A549 (cell line): ENCODE results near the gene GPR146. TPM values are rescaled to one million over a fixed set of nuclear protein-coding genes. Genes with fewer than 3 reads are reported as not detected.

Source experiments
- ATAC-seq, 2 experiments: fragments of 200-7000 bp in 1 of 2; fragments of >200 bp in 1 of 2; cut with Nextera tagmentation in 1 of 2; cut with Tn5 transposase in 1 of 2; 3 replicates each; pipeline versions ENCODE4 v1.8.0 to v1.9.1; 2018 to 2020; ENCODE audit warnings: mild to moderate bottlenecking in 1 of 2, moderate library complexity in 1 of 2
- CTCF ChIA-PET: fragments of 300-600 bp; sonication (Branson Sonifier 250); formaldehyde crosslinking; extraction: SDS; loops from one replicate; lab custom pipeline; 2021; ENCODE audit warnings: antibody characterized with exemption, inconsistent platforms; lab: Yijun Ruan, JAX
- POLR2A ChIA-PET: fragments of 350-600 bp; formaldehyde crosslinking; extraction: SDS; loops from one replicate; lab custom pipeline; 2021; ENCODE audit warnings: antibody characterized with exemption, inconsistent platforms; lab: Yijun Ruan, JAX
- DNase-seq, 2 experiments: peaks; one replicate each; pipeline versions ENCODE4 v3.0.0 to v3.0.0-alpha.2; 2011 to 2016; ENCODE audit warnings: low read depth in 1 of 2, low spot score in 1 of 2
- FAIRE-seq: peaks from 2 replicates; lab custom pipeline; 2011; peaks lifted over from hg19 to GRCh38; lab: Jason Lieb, UNC
- H3K27ac ChIP-seq, 2 experiments: fragments of >200 bp; sonication (Bioruptor Twin); formaldehyde crosslinking; 3 replicates each; pipeline ENCODE4 v1.5.1; 2016 to 2017
- H3K4me1 ChIP-seq: fragments of >200 bp; sonication (Bioruptor Twin); formaldehyde crosslinking; 3 replicates; pipeline ENCODE4 v1.6.1; 2016
- H3K4me2 ChIP-seq: fragments of >200 bp; sonication (Bioruptor Twin); formaldehyde crosslinking; 3 replicates; pipeline ENCODE4 v1.6.1; 2016
- H3K4me3 ChIP-seq: fragments of >200 bp; sonication (Bioruptor Twin); formaldehyde crosslinking; 3 replicates; pipeline ENCODE4 v1.5.1; 2016
- H3K9me3 ChIP-seq: fragments of >200 bp; sonication (Bioruptor Twin); formaldehyde crosslinking; 3 replicates; pipeline ENCODE4 v1.6.1; 2016
- BCL3 ChIP-seq: fragments of >200 bp; sonication (Bioruptor Twin); formaldehyde crosslinking; IDR thresholded peaks from 3 replicates; pipeline ENCODE4 v1.6.1; 2016
- CEBPB ChIP-seq, 2 experiments: fragments of >200 bp in 1 of 2; sonication (Bioruptor Twin) in 1 of 2; formaldehyde crosslinking in 1 of 2; IDR thresholded peaks; 2 replicates each; pipeline ENCODE4 v1.6.1; 2012 to 2016
- EHF ChIP-seq: fragments of 250-450 bp; sonication (Bioruptor Pico); IDR thresholded peaks from 2 replicates; pipeline ENCODE4 v1.5.0; 2020; ENCODE audit warnings: mild to moderate bottlenecking
- JUNB ChIP-seq: fragments of >200 bp; sonication (Bioruptor Twin); formaldehyde crosslinking; IDR thresholded peaks from 2 replicates; pipeline ENCODE4 v1.6.1; 2016
- MAZ ChIP-seq: fragments of 150-350 bp; IDR thresholded peaks from 2 replicates; pipeline ENCODE4 v1.6.1; 2014; ENCODE audit warnings: antibody characterized with exemption, low read depth, low read length, borderline replicate concordance
- POLR2A ChIP-seq: IDR thresholded peaks from 2 replicates; pipeline ENCODE4 v1.6.1; 2012; ENCODE audit warnings: mild to moderate bottlenecking, low read length
- RCOR1 ChIP-seq: fragments of 150-350 bp; IDR thresholded peaks from 2 replicates; pipeline ENCODE4 v1.6.1; 2014; ENCODE audit warnings: antibody characterized with exemption, low read length, low read depth
- REST ChIP-seq: fragments of 200-600 bp; sonication (generic); IDR thresholded peaks from 2 replicates; pipeline ENCODE4 v1.6.1; 2016; ENCODE audit warnings: antibody characterized with exemption, mild to moderate bottlenecking, moderate library complexity
- SMC3 ChIP-seq: fragments of >200 bp; sonication (Bioruptor Twin); formaldehyde crosslinking; IDR thresholded peaks from 3 replicates; pipeline ENCODE4 v1.6.1; 2018; ENCODE audit warnings: inconsistent platforms
- SREBF2 ChIP-seq: fragments of 450-650 bp; IDR thresholded peaks from 2 replicates; pipeline ENCODE4 v1.6.1; 2014; ENCODE audit warnings: mild to moderate bottlenecking, moderate library complexity
- TFCP2L1 ChIP-seq: fragments of 250-450 bp; sonication (Bioruptor Pico); IDR thresholded peaks from 2 replicates; pipeline ENCODE4 v1.5.0; 2021; ENCODE audit warnings: mild to moderate bottlenecking
- TP53 ChIP-seq: fragments of 250-450 bp; sonication (Bioruptor Pico); IDR thresholded peaks from 2 replicates; pipeline ENCODE4 v1.5.0; 2021; ENCODE audit warnings: mild to moderate bottlenecking, moderate library complexity
- ZNF302 ChIP-seq: fragments of 250-450 bp; sonication (Bioruptor Pico); IDR thresholded peaks from 2 replicates; pipeline ENCODE4 v1.9.0; 2021; ENCODE audit warnings: inconsistent platforms, mild to moderate bottlenecking, moderate library complexity
- WGBS: methylation state at CpG from one replicate; pipeline ENCODE4 v1.1.6; 2017; ENCODE audit errors: missing lambda C conversion rate; 5-methylcytosine and 5-hydroxymethylcytosine counted together
- polyA plus RNA-seq, 4 experiments: library from polyadenylated mRNA; depleted of rRNA in 3 of 4; stranded (reverse); fragments of >200 nt; fragmentation: RNase III in 1 of 4; extraction: RNeasy Plus Mini Kit Qiagen cat#74134 plus additional on column Dnase treatment in 1 of 4; gene quantifications; 2 replicates in 3 of 4; 3 replicates in 1 of 4; pipeline ENCODE4 v1.2.3, GENCODE V29; 2011 to 2017
- TF ChIP-seq, protein P1 (sequence below): fragments of 150-350 bp; IDR thresholded peaks from 2 replicates; pipeline ENCODE4 v1.6.1; 2014; ENCODE audit warnings: low read depth, mild to moderate bottlenecking, low read length

Gene GPR146
- polyA plus RNA-seq, 2 of the 4 experiments (the other 2 are of a cell fraction), result 0.50 to 0.75 TPM

DNA sequence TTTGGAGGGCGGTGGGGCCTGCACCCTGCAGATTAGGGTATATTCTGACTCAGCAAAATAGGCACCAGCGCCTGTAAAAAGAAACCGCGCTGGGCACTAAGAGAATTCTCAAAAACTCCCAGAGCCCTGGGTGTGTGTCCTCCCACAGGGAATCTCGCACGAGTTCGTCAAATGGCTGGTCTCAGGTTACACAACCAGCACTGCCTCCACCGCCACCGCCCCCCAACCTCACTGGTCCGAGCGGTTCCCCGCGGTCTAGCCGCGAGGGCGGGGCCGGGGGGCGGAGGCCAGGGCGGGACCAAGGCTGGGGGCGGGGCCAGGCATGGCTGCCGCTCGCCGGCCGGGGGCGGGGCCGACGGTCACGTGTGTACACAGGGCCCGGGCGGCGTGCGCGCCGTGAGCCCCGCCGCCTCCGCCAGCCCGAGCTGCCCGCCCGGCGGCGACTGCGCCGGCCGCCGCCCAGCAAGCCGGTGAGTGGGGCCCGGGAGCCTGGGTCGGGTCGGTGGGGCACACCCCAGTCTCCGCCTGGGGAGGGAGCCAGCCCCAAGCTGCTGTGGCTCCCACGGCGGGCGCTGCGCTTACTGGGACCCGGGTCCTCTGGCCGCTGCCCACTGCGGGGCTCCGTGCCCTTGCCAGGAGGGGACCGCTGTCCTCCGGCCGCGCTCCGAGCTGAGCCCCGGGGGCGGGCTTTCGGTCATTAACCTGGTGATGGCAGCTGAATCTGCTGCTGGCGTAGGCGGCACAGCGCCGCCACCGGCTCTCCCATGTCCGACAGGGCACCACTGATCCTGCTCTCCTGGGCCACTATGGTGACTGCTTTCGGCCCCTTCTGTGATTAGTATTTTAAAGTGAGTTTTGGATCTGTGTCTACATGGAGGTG is at the start of gene GPR146 (continued):
- TF ChIP-seq TFCP2L1 (CRISPR knock-in tag) (no peak), REST (peak; percentile 56), SREBF2 (no peak), EHF (CRISPR knock-in tag) (no peak), RCOR1 (no peak), ZNF302 (CRISPR knock-in tag) (no peak)

DNA sequence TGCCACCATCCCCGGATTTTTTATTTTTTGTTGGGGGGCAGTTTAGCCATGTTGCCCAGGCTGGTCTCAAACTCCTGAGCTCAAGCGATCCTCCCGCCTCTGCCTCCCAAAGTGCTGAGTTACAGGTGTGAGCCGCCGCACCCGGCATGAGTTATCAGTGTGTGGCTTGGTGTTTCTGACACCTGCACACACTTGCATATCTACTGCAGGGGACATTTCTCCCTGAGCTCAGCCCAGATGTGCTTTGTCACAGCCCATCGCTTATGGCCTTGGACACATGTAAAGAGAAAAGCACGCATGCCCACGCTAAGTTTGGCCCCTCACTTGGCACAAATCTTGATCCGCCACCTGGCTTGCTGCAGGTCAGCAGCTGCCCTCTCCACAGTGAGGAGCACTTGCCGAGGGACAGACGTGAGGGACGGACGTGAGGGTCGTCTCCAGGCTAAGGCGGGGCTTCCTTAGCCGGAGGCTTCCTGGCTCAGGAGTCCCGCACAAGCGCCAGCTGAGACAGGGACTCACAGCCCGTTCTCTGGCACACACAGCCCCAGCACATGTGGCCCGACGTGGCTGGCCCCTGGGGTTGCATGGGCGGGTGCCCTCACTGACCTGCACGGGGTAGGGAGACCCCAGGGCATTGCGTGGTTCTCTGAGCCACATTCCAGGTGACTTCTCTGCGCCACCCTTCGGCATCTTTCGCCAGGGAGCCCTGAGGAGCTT is 49.6 kb upstream of the GPR146 start:
- no peak for DNase-seq
- Histone ChIP-seq H3K4me1 (peaks cover 10% of the 10 kb centered on the region), H3K9me3 (no peaks in the 10 kb centered on the region), H3K4me2 (no peak overlapping the region), H3K27ac (no peak overlapping the region), H3K4me3 (no peak overlapping the region)
- POLR2A ChIA-PET, result no interaction called here
- CTCF ChIA-PET, result interaction anchor here (1.1 to 11.3 kb wide), 19 partner anchors 8 to 182 kb away, joined by 3 to 487 read pairs (median 24); partner anchors contain the start of genes COX19, CYP2W1, GPER1 and GPR146
- TF ChIP-seq BCL3 (no peak), TP53 (CRISPR knock-in tag) (no peak), SMC3 (no peak), CEBPB (IDR thresholded peaks at IDR 0.05) (no peak)
- ATAC-seq, result no peak
- no peak for FAIRE-seq
- WGBS, result 83% methylated on average over 14 of the region's 28 CpGs

GRCh38 chr7:995571-995970 is 48.8 kb upstream of the GPR146 start:
- no peak for ATAC-seq
- H3K4me3 ChIP-seq, result no peak overlapping the region
- DNase-seq, result no peak
- TF ChIP-seq TP53 (CRISPR knock-in tag), result no peak
- TF ChIP-seq SREBF2, result no peak
- no peak for TF ChIP-seq SMC3
- TF ChIP-seq POLR2A, result no peak
- CTCF ChIA-PET, result interaction anchor here (1.0 to 11.3 kb wide), 12 partner anchors 9 to 181 kb away, joined by 3 to 487 read pairs (median 37); partner anchors contain the start of genes COX19, GPER1 and GPR146
- H3K4me2 ChIP-seq, result no peak overlapping the region
- H3K27ac ChIP-seq, result no peak overlapping the region
- POLR2A ChIA-PET, result no interaction called here
- WGBS, result 92% methylated on average over 10 of the region's 14 CpGs
- H3K9me3 ChIP-seq, result no peaks in the 10 kb centered on the region
- FAIRE-seq, result no peak
- H3K4me1 ChIP-seq, result peaks cover 10% of the 10 kb centered on the region

GRCh38 chr7:996079-996872 is 48.1 kb upstream of the GPR146 start:
- CTCF ChIA-PET, result interaction anchor here (0.6 to 11.3 kb wide), 14 partner anchors 10 to 187 kb away, joined by 3 to 487 read pairs (median 4); partner anchors contain the start of genes COX19, GPER1 and GPR146
- FAIRE-seq (no peak), ATAC-seq (no peak)
- H3K27ac ChIP-seq, result no peak overlapping the region
- POLR2A ChIA-PET, result no interaction called here
- no peaks in the 10 kb centered on the region for H3K9me3 ChIP-seq
- 93% methylated on average over 14 of the region's 38 CpGs for WGBS
- H3K4me2 ChIP-seq, result no peak overlapping the region
- no peak overlapping the region for H3K4me3 ChIP-seq
- H3K4me1 ChIP-seq, result peaks cover 10% of the 10 kb centered on the region
- TF ChIP-seq SMC3 (no peak), MAZ (no peak), JUNB (no peak)
- TF ChIP-seq, protein P1, sequence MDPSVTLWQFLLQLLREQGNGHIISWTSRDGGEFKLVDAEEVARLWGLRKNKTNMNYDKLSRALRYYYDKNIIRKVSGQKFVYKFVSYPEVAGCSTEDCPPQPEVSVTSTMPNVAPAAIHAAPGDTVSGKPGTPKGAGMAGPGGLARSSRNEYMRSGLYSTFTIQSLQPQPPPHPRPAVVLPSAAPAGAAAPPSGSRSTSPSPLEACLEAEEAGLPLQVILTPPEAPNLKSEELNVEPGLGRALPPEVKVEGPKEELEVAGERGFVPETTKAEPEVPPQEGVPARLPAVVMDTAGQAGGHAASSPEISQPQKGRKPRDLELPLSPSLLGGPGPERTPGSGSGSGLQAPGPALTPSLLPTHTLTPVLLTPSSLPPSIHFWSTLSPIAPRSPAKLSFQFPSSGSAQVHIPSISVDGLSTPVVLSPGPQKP, result no peak
- TF ChIP-seq, all 56 proteins: peak for 0
- no peak for DNase-seq
